ENCODE results near the gene AGRN. TPM values are rescaled to one million over a fixed set of nuclear protein-coding genes. Genes with fewer than 3 reads are reported as not detected.

The AGRN gene
- total RNA-seq, 1 experiment from 2014 or later: 286 TPM

DNA sequence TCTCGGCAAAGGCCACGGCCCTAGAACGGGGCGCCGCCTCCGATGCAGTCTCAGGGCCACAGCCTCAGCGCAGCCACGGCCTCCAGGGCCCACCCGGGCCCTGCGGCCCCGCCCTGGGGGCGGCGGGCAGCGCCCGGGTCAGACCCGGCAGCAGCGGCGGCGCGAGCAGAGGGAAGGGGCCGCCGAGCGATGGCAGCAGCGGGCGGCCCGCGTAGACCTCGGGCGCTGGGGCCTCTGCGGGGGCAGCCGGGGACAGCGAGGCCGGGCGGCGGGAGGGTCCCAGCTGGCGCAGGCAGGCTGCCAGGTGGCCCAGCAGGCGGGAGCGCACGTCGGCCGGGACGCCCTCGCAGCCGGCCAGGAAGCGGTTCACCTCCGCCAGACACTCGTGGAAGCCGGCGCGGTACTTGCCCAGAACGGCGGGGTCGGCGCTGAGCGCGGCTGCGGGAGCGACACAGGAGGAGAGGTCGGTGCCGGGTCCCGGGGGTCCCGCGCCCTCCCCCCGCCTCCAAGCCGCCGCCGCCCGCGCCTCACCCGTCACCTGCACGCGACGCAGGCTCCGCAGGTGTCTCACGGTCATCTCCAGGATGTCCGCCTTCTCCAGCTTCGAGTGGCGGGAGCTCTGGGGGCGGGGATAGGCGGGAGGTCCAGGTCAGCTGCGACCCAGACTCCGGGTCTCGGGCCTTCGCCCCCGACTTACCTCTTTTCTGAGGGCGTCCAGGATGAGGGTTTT, 20.8 kb upstream of the AGRN start:
- TSS peak; percentile 58 for BruUV-seq (replicated peaks)
- TF ChIP-seq, protein P1, sequence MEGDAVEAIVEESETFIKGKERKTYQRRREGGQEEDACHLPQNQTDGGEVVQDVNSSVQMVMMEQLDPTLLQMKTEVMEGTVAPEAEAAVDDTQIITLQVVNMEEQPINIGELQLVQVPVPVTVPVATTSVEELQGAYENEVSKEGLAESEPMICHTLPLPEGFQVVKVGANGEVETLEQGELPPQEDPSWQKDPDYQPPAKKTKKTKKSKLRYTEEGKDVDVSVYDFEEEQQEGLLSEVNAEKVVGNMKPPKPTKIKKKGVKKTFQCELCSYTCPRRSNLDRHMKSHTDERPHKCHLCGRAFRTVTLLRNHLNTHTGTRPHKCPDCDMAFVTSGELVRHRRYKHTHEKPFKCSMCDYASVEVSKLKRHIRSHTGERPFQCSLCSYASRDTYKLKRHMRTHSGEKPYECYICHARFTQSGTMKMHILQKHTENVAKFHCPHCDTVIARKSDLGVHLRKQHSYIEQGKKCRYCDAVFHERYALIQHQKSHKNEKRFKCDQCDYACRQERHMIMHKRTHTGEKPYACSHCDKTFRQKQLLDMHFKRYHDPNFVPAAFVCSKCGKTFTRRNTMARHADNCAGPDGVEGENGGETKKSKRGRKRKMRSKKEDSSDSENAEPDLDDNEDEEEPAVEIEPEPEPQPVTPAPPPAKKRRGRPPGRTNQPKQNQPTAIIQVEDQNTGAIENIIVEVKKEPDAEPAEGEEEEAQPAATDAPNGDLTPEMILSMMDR (IDR thresholded peaks at IDR 0.05; ENCODE audit: unreplicated experiment): peak; percentile 8
- Mint-ChIP-seq H3K36me3 (ENCODE audit: insufficient read depth, unreplicated experiment) (no peaks in the 10 kb centered on the region), H3K4me1 (ENCODE audit: insufficient read depth, unreplicated experiment) (peaks cover 13% of the 10 kb centered on the region), H3K27me3 (ENCODE audit: insufficient read depth, unreplicated experiment) (no peaks in the 10 kb centered on the region), H3K4me3 (ENCODE audit: unreplicated experiment) (peak overlapping the region; percentile 82), H3K9me3 (ENCODE audit: unreplicated experiment) (no peaks in the 10 kb centered on the region), H3K27ac (ENCODE audit: low read depth, unreplicated experiment) (no peak overlapping the region)
- ChIA-PET POLR2A (interaction anchor here (0.8 to 1.4 kb wide), 3 partner anchors 12 to 65 kb away, joined by 3 to 5 read pairs (median 4); partner anchors contain the start of gene ISG15), CTCF (interaction anchor here (0.5 to 0.9 kb wide), 3 partner anchors 14 to 47 kb away, joined by 3 to 7 read pairs (median 4); no protein-coding TSS in a partner anchor)
- peak; percentile 38 for DNase-seq (ENCODE audit: unreplicated experiment)
- intact Hi-C loops (cut with micrococcal nuclease): no loop called here

DNA sequence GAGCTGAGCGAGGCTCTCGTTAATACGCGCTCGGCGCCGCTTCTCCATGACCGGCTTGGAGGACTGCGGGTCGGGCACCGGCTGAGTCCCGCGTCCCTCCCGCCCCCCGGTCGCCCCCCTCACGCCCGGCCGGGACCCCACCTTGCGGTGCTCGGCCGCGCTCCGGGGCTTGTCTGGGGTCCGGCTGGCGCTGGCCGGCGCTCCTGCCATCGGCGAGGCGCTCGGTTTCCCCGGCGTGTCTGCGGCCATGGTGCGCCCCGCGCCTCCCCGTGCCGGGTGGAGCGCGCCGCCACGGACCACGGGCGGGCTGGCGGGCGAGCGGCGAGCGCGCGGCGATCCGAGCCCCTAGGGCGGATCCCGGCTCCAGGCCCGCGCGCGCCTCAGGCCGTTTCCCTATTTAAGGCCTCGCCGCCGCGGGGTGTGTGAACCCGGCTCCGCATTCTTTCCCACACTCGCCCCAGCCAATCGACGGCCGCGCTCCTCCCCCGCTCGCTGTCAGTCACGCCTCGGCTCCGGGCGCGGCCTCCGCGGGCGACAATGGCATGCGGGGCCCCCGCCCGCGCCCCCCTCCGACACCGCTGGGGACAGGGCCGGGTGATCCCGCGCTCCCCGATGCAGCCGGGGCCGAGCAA, 20.1 kb upstream of the AGRN start, which contains the start of gene HES4:
HES4 (minus strand) TSS at position 373 of the 632 bp plus-strand sequence; CDS start at position 249, 124 bp downstream.
- Mint-ChIP-seq H3K27me3 (ENCODE audit: insufficient read depth, unreplicated experiment) (no peaks in the 10 kb centered on the region), H3K4me3 (ENCODE audit: unreplicated experiment) (peak within 1 kb of the TSS; percentile 82), H3K36me3 (ENCODE audit: insufficient read depth, unreplicated experiment) (no peaks in the 10 kb centered on the region), H3K9me3 (ENCODE audit: unreplicated experiment) (no peaks in the 10 kb centered on the region), H3K4me1 (ENCODE audit: insufficient read depth, unreplicated experiment) (peaks cover 13% of the 10 kb centered on the region), H3K27ac (ENCODE audit: low read depth, unreplicated experiment) (peak within 1 kb of the TSS; percentile 94)
- ChIA-PET POLR2A (interaction anchor here (0.7 to 1.4 kb wide), 8 partner anchors 13 to 232 kb away, joined by 3 to 6 read pairs (median 4); partner anchors contain the start of genes B3GALT6, ISG15 and RNF223), CTCF (interaction anchor here (0.5 to 0.9 kb wide), 2 partner anchors 17 to 48 kb away, joined by 3 to 4 read pairs; no protein-coding TSS in a partner anchor)
- TF ChIP-seq, protein P1 (IDR thresholded peaks at IDR 0.05; ENCODE audit: unreplicated experiment): no peak
- intact Hi-C loops (cut with micrococcal nuclease): loop anchor here (5.0 kb wide), 1 partner anchor 62 kb away; no protein-coding TSS in a partner anchor
- DNase-seq (ENCODE audit: unreplicated experiment): peak; percentile 92
- BruUV-seq (replicated peaks): no TSS peak

DNA sequence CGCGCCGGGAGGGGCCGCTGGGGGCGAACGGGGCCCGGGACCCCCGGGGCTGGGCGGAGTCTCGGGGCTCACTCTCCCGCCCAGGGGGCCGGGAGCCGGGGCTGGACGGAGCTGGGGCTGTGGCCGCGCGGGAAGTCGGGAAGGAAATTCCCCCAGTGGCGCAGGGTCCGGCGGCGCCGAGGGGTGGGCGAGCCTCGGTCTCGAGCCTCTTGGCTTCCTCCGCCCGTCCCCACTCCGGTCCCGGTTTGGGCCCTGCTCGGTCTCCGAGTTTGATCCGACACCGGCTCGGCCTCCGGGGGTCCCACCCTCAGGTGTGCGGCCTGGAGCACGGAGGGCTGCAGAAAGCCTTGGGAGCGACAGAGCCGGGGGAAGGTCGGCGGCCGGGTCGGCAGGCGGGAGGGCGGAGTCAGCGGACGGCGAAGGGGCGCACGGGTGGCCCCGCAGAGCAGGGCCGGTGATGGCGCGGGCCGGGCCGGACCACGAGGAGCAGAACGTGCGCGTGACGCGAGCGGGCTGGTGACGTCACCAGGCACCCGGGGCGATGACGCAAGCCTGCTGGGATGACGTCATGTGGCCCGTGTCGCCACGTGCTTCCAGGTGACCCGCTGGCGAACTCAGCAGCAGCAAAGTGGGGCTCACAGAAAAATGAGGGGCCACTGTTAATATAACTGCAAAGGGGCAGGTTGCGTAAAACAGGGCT, 19.4 kb upstream of the AGRN start:
- Mint-ChIP-seq H3K4me3 (ENCODE audit: unreplicated experiment) (peak overlapping the region; percentile 82), H3K27me3 (ENCODE audit: insufficient read depth, unreplicated experiment) (no peaks in the 10 kb centered on the region), H3K4me1 (ENCODE audit: insufficient read depth, unreplicated experiment) (peaks cover 13% of the 10 kb centered on the region), H3K27ac (ENCODE audit: low read depth, unreplicated experiment) (peak overlapping the region; percentile 94), H3K36me3 (ENCODE audit: insufficient read depth, unreplicated experiment) (no peaks in the 10 kb centered on the region), H3K9me3 (ENCODE audit: unreplicated experiment) (no peaks in the 10 kb centered on the region)
- TF ChIP-seq, protein P1 (IDR thresholded peaks at IDR 0.05; ENCODE audit: unreplicated experiment): no peak
- DNase-seq (ENCODE audit: unreplicated experiment): peak; percentile 76
- ChIA-PET POLR2A (interaction anchor here (0.7 to 1.4 kb wide), 7 partner anchors 13 to 232 kb away, joined by 3 to 6 read pairs (median 4); partner anchors contain the start of genes B3GALT6, ISG15 and RNF223), CTCF (interaction anchor here (1.3 to 2.0 kb wide), 4 partner anchors 13 to 63 kb away, joined by 4 to 18 read pairs (median 13); partner anchors contain the start of genes ISG15 and PERM1)
- intact Hi-C loops (cut with micrococcal nuclease): loop anchor here (5.0 kb wide), 1 partner anchor 62 kb away; no protein-coding TSS in a partner anchor
- no TSS peak for BruUV-seq (replicated peaks)
